ENCODE data around the gene TARS2. TPM values are rescaled to one million over a fixed set of nuclear protein-coding genes. Genes with fewer than 3 reads are reported as not detected.

Gene TARS2
- total RNA-seq, 2 donors from 2014 or later, result 49.8 to 66.4 TPM

DNA sequence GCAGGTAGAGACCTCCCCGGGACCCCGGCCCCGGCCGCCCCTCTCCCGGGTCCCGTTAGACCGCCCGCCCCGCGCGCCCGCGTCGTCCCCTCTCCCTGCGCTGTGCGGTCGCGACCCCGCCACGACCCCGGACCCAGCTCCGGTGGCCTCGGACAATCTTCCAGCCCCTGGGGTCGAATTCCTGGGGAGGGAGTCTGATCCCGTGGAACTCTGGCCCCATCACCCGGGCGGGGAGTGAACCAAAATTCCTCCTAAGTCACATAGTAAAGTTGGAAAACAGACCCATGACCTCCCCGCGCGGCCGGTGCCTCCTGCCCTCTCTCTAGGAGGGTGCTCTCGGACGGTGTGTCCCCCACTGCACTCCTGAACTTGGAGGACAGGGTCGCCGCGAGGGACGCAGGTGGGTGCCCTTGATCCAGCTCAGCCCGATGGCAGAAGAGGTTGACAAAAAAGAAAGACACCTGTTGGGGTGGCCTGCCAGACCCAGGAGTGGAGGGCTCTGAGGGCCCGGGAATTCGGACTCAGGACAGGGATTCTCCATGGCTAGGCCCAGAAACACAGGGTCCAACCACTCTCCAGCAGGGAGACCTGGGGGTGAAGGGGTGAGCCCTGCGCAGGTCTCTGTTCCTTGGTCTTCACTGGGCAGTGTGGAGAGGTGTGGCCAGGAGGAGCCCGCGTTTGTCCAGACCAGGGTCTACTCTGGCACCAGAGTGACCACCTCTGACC is 62.4 kb downstream of the TARS2 start:
- peak in 1 of 2 donors; percentile 16 for DNase-seq
- no peaks in the 10 kb centered on the region for H3K36me3 Mint-ChIP-seq (ENCODE audit: insufficient read depth in 2 of 2)
- H3K4me1 Mint-ChIP-seq (ENCODE audit: low read depth), result peaks cover 36% of the 10 kb centered on the region
- no peak for ATAC-seq (replicated peaks in 1 of 2)
- H3K9me3 Mint-ChIP-seq, result no peaks in the 10 kb centered on the region
- peak overlapping the region; percentile 73 to 87 for H3K4me3 Mint-ChIP-seq
- H3K27me3 Mint-ChIP-seq (ENCODE audit: low read depth), result peaks cover 33% of the 10 kb centered on the region
- peak overlapping the region; percentile 47 for H3K27ac Mint-ChIP-seq

GRCh38 chr1:150550222-150551050 is 63.2 kb downstream of the TARS2 start:
- no peak for DNase-seq
- H3K27me3 Mint-ChIP-seq (ENCODE audit: low read depth), result peaks cover 30% of the 10 kb centered on the region

GRCh38 chr1:150551051-150551783 is 64.0 kb downstream of the TARS2 start:
- peak overlapping the region in 1 of 2 donors; percentile 25 for H3K4me3 Mint-ChIP-seq
- peaks cover 0 to 3% of the 10 kb centered on the region in 2 donors for H3K36me3 Mint-ChIP-seq (ENCODE audit: insufficient read depth in 2 of 2)
- DNase-seq (no peak), ATAC-seq (replicated peaks in 1 of 2) (peak in 1 of 2 donors; percentile 8)
- no peaks in the 10 kb centered on the region for H3K9me3 Mint-ChIP-seq
- peak overlapping the region; percentile 48 for H3K27ac Mint-ChIP-seq
- peaks cover 22% of the 10 kb centered on the region for H3K27me3 Mint-ChIP-seq (ENCODE audit: low read depth)
- peaks cover 36% of the 10 kb centered on the region for H3K4me1 Mint-ChIP-seq (ENCODE audit: low read depth)

More at GRCh38 chr1:150550222-150551050, 63.2 kb downstream of the TARS2 start:
- no peak for ATAC-seq (replicated peaks in 1 of 2)
- Mint-ChIP-seq H3K4me3 (peak overlapping the region; percentile 73 to 87), H3K9me3 (no peaks in the 10 kb centered on the region), H3K36me3 (ENCODE audit: insufficient read depth in 2 of 2) (no peaks in the 10 kb centered on the region), H3K4me1 (ENCODE audit: low read depth) (peaks cover 36% of the 10 kb centered on the region), H3K27ac (no peak overlapping the region)

DNA sequence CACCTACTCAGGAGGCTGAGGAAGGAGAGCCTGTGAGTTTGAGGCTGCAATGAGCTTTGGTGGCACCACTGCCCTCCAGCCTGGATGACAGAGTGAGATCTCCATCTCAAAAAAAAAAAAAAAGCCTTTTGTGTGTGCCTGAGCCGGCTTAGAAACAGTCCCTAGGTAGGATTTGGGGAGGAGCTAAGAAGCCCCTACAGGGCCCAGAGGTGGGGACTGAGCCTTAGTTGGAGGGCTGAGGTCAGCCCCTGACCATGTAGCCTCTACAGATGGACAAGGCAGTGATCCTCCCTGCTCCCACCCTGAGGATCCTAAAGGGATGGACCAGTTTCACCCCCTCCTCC is 64.5 kb downstream of the TARS2 start:
- peak overlapping the region; percentile 13 to 55 for H3K4me3 Mint-ChIP-seq
- no peaks in the 10 kb centered on the region for H3K9me3 Mint-ChIP-seq
- H3K36me3 Mint-ChIP-seq (ENCODE audit: insufficient read depth in 2 of 2), result peaks cover 0 to 3% of the 10 kb centered on the region in 2 donors
- H3K4me1 Mint-ChIP-seq (ENCODE audit: low read depth), result peaks cover 36% of the 10 kb centered on the region
- peaks cover 16% of the 10 kb centered on the region for H3K27me3 Mint-ChIP-seq (ENCODE audit: low read depth)
- no peak overlapping the region for H3K27ac Mint-ChIP-seq
- ATAC-seq (replicated peaks in 1 of 2) (no peak), DNase-seq (no peak)

- DNase-seq (no peak), ATAC-seq (replicated peaks in 1 of 2) (peak; percentile 6 to 28)
- Mint-ChIP-seq H3K4me3 (peak overlapping the region; percentile 13 to 55), H3K27ac (peak overlapping the region; percentile 16), H3K27me3 (ENCODE audit: low read depth) (peaks cover 14% of the 10 kb centered on the region), H3K4me1 (ENCODE audit: low read depth) (peaks cover 36% of the 10 kb centered on the region), H3K36me3 (ENCODE audit: insufficient read depth in 2 of 2) (peaks cover 0 to 3% of the 10 kb centered on the region in 2 donors), H3K9me3 (no peaks in the 10 kb centered on the region)
Measured at GRCh38 chr1:150552128-150552910, 65.1 kb downstream of the TARS2 start.

DNA sequence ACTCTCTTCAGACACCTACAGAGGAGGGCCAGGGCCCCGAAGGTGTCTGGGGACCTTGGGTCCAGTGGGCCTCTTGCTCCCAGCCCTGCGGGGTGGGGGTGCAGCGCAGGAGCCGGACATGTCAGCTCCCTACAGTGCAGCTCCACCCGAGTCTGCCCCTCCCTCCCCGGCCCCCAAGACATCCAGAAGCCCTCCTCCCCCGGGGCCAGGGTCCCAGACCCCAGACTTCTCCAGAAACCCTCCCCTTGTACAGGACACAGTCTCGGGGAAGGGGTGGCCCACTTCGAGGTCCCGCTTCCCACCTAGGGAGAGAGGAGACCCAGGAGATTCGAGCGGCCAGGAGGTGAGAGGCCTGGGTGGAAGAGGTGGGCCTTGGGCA is 65.7 kb downstream of the TARS2 start:
- Mint-ChIP-seq H3K36me3 (ENCODE audit: insufficient read depth in 2 of 2) (peaks cover 0 to 3% of the 10 kb centered on the region in 2 donors), H3K27me3 (ENCODE audit: low read depth) (peaks cover 14% of the 10 kb centered on the region), H3K27ac (no peak overlapping the region), H3K9me3 (no peaks in the 10 kb centered on the region), H3K4me1 (ENCODE audit: low read depth) (peaks cover 36% of the 10 kb centered on the region), H3K4me3 (peak overlapping the region in 1 of 2 donors; percentile 55)
- ATAC-seq (replicated peaks in 1 of 2) (no peak), DNase-seq (no peak)

DNA sequence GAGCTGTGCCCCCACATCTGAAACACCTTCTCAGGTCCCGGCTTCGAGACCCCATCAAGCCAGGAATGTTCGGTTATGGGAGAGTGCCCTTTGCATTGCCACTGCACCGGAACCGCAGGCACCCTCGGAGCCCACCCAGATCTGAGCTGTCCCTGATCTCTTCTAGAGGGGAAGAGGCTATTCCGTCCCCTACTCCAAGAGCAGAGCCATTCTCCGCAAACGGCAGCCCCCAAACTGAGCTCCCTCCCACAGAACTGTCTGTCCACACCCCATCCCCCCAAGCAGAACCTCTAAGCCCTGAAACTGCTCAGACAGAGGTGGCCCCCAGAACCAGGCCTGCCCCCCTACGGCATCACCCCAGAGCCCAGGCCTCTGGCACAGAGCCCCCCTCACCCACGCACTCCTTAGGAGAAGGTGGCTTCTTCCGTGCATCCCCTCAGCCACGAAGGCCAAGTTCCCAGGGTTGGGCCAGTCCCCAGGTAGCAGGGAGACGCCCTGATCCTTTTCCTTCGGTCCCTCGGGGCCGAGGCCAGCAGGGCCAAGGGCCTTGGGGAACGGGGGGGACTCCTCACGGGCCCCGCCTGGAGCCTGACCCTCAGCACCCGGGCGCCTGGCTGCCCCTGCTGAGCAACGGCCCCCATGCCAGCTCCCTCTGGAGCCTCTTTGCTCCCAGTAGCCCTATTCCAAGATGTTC is 66.3 kb downstream of the TARS2 start:
- Mint-ChIP-seq H3K4me3 (no peak overlapping the region), H3K9me3 (no peaks in the 10 kb centered on the region), H3K4me1 (ENCODE audit: low read depth) (peaks cover 33% of the 10 kb centered on the region), H3K36me3 (ENCODE audit: insufficient read depth in 2 of 2) (peaks cover 0 to 3% of the 10 kb centered on the region in 2 donors), H3K27ac (no peak overlapping the region), H3K27me3 (ENCODE audit: low read depth) (peaks cover 14% of the 10 kb centered on the region)
- ATAC-seq (replicated peaks in 1 of 2) (no peak), DNase-seq (no peak)

- ATAC-seq (replicated peaks in 1 of 2) (no peak), DNase-seq (no peak)
- H3K36me3 Mint-ChIP-seq (ENCODE audit: insufficient read depth in 2 of 2), result peaks cover 0 to 3% of the 10 kb centered on the region in 2 donors
- no peaks in the 10 kb centered on the region for H3K9me3 Mint-ChIP-seq
- H3K27ac Mint-ChIP-seq, result no peak overlapping the region
- H3K4me3 Mint-ChIP-seq, result no peak overlapping the region
- peaks cover 14% of the 10 kb centered on the region for H3K27me3 Mint-ChIP-seq (ENCODE audit: low read depth)
- peaks cover 32% of the 10 kb centered on the region for H3K4me1 Mint-ChIP-seq (ENCODE audit: low read depth)
Measured at GRCh38 chr1:150554086-150554452, 66.8 kb downstream of the TARS2 start.

DNA sequence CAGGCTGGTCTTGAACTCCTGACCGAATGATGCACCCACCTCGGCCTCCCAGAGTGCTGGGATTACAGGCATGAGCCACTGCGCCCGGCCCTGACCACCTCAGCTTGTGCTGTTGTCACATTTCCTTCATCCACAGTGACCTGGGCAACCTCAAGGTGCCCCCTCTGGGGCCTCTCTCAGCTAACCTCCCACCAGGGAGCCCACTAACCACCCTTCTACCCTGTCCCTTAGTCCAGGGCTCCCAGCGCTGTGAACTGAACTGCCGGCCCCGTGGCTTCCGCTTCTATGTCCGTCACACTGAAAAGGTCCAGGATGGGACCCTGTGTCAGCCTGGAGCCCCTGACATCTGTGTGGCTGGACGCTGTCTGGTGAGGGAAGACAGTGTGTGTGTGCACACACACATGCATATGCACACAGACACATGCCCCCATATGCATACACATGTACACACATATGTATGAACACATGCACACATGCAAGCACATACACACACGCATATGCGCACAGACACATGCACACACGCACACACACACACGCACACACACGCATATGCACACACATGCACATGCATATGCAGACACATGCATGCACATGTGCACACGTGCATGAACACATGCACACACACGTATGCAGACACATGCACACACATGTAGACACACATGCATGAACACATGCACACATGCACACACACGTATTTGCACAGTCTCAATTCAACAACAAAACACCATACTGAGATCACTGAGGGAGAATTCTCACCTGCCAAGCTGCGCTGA is 68.2 kb downstream of the TARS2 start:
- Mint-ChIP-seq H3K27ac (no peak overlapping the region), H3K4me1 (ENCODE audit: low read depth) (peaks cover 33% of the 10 kb centered on the region), H3K27me3 (ENCODE audit: low read depth) (peaks cover 8% of the 10 kb centered on the region), H3K9me3 (no peaks in the 10 kb centered on the region), H3K4me3 (no peak overlapping the region), H3K36me3 (ENCODE audit: insufficient read depth in 2 of 2) (peaks cover 0 to 3% of the 10 kb centered on the region in 2 donors)
- DNase-seq (no peak), ATAC-seq (replicated peaks in 1 of 2) (no peak)

DNA sequence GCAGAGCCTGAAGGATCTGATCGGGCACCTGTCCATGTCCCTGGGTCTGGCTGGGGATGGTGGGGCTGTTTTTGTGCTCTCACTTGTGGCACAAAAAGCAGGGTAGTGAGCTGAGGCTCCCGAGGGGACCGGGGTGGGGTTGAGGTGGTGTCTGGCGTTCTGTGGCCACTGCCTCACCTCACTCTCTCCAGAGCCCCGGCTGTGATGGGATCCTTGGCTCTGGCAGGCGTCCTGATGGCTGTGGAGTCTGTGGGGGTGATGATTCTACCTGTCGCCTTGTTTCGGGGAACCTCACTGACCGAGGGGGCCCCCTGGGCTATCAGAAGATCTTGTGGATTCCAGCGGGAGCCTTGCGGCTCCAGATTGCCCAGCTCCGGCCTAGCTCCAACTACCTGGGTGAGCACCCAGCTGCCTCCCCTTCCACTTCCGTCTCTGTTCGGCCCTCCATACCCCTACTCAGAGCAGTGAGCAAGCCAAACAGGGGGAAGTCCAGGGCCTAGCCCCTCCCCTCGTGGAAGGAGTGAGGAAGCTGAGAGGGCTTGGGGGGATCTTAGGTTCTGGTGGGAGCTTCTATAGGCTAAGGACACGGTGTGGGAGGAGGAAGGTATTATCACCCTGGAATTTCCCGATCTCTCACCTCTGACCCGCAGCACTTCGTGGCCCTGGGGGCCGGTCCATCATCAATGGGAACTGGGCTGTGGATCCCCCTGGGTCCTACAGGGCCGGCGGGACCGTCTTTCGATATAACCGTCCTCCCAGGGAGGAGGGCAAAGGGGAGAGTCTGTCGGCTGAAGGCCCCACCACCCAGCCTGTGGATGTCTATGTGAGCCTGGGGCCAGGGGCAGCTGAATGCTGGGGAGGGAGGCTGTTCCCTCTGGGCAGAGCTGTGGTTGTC is 69.0 kb downstream of the TARS2 start:
- H3K27me3 Mint-ChIP-seq (ENCODE audit: low read depth), result peaks cover 5% of the 10 kb centered on the region
- no peak for ATAC-seq (replicated peaks in 1 of 2)
- H3K36me3 Mint-ChIP-seq (ENCODE audit: insufficient read depth in 2 of 2), result peaks cover 0 to 3% of the 10 kb centered on the region in 2 donors
- no peak overlapping the region for H3K27ac Mint-ChIP-seq
- H3K9me3 Mint-ChIP-seq, result no peaks in the 10 kb centered on the region
- no peak overlapping the region for H3K4me3 Mint-ChIP-seq
- DNase-seq, result no peak
- H3K4me1 Mint-ChIP-seq (ENCODE audit: low read depth), result peaks cover 32% of the 10 kb centered on the region

DNA sequence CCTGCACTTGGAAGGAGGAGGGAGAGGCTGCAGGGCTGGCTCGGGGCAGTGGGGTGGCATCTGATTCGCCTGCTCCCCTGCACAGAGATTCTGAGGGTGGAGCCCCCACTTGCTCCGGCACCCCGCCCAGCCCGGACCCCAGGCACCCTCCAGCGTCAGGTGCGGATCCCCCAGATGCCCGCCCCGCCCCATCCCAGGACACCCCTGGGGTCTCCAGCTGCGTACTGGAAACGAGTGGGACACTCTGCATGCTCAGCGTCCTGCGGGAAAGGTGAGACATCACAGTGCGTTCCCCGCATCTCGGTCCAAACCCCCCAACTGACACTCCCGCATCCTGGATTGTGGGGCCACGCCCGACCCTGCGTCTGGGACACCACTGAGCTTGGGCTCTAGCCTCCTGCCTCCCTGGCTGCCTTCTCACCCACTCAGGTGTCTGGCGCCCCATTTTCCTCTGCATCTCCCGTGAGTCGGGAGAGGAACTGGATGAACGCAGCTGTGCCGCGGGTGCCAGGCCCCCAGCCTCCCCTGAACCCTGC is 69.9 kb downstream of the TARS2 start:
- Mint-ChIP-seq H3K9me3 (no peaks in the 10 kb centered on the region), H3K4me1 (ENCODE audit: low read depth) (peaks cover 28% of the 10 kb centered on the region), H3K4me3 (no peak overlapping the region), H3K36me3 (ENCODE audit: insufficient read depth in 2 of 2) (peaks cover 0 to 3% of the 10 kb centered on the region in 2 donors), H3K27me3 (ENCODE audit: low read depth) (no peaks in the 10 kb centered on the region), H3K27ac (no peak overlapping the region)
- DNase-seq (no peak), ATAC-seq (replicated peaks in 1 of 2) (no peak)

Measured in activated T-cell treated with anti-CD3 and anti-CD28 coated beads, Interleukin-2, amount 50 U/mL, for 72 hours (primary cell).